IMR-90 (cell line): ENCODE measurements around the gene PHC1.

Source experiments
- TF ChIP-seq, protein P1 (sequence below): fragments of 150-350 bp; IDR thresholded peaks from 2 replicates; pipeline ENCODE4 v1.6.1; 2016; ENCODE audit warnings: low read depth, mild to moderate bottlenecking, low read length, moderate library complexity, borderline replicate concordance
- TF ChIP-seq, protein P2 (sequence below): conservative IDR thresholded peaks from 2 replicates; pipeline ENCODE4 v1.5.1; 2012; ENCODE audit warnings: mild to moderate bottlenecking, low read depth, low read length, improper control_type of control experiment

DNA sequence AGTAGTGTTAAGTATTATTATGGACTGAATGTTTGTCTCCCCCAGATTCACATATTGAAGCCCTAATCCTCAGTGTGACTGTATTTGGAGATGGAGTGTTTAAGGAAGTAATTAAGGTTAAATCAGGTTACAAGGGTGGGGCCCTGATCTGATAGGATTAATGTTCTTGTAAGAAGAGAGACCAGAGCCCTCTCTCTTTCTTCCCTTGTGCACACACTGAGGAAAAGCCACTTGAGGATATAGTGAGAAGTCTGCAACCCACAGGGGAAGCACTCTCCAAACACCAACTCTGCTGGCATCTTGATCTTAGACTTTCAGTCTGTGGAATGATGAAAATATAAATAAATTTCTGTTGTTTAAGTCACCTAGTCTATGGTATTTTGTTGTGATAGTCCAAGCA lies 72.9 kb downstream of the PHC1 start:
- TF ChIP-seq, protein P1, sequence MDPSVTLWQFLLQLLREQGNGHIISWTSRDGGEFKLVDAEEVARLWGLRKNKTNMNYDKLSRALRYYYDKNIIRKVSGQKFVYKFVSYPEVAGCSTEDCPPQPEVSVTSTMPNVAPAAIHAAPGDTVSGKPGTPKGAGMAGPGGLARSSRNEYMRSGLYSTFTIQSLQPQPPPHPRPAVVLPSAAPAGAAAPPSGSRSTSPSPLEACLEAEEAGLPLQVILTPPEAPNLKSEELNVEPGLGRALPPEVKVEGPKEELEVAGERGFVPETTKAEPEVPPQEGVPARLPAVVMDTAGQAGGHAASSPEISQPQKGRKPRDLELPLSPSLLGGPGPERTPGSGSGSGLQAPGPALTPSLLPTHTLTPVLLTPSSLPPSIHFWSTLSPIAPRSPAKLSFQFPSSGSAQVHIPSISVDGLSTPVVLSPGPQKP: no peak
- TF ChIP-seq, protein P2, sequence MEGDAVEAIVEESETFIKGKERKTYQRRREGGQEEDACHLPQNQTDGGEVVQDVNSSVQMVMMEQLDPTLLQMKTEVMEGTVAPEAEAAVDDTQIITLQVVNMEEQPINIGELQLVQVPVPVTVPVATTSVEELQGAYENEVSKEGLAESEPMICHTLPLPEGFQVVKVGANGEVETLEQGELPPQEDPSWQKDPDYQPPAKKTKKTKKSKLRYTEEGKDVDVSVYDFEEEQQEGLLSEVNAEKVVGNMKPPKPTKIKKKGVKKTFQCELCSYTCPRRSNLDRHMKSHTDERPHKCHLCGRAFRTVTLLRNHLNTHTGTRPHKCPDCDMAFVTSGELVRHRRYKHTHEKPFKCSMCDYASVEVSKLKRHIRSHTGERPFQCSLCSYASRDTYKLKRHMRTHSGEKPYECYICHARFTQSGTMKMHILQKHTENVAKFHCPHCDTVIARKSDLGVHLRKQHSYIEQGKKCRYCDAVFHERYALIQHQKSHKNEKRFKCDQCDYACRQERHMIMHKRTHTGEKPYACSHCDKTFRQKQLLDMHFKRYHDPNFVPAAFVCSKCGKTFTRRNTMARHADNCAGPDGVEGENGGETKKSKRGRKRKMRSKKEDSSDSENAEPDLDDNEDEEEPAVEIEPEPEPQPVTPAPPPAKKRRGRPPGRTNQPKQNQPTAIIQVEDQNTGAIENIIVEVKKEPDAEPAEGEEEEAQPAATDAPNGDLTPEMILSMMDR: no peak
